NCI-H146 treated with DMSO at 0.1 percent for 48 hours (cell line): ENCODE data around the gene JMJD8.
"Not testable (repeated sequence)": the region's sequence is repeated elsewhere in the genome, so short reads cannot be mapped to it uniquely, and the experiment has no call there.

Experiments
- DNase-seq: peaks from one replicate; lab custom pipeline; 2025; ENCODE audit not compliant: unreplicated experiment; lab: John Stamatoyannopoulos, UW

JMJD8 gene

DNA sequence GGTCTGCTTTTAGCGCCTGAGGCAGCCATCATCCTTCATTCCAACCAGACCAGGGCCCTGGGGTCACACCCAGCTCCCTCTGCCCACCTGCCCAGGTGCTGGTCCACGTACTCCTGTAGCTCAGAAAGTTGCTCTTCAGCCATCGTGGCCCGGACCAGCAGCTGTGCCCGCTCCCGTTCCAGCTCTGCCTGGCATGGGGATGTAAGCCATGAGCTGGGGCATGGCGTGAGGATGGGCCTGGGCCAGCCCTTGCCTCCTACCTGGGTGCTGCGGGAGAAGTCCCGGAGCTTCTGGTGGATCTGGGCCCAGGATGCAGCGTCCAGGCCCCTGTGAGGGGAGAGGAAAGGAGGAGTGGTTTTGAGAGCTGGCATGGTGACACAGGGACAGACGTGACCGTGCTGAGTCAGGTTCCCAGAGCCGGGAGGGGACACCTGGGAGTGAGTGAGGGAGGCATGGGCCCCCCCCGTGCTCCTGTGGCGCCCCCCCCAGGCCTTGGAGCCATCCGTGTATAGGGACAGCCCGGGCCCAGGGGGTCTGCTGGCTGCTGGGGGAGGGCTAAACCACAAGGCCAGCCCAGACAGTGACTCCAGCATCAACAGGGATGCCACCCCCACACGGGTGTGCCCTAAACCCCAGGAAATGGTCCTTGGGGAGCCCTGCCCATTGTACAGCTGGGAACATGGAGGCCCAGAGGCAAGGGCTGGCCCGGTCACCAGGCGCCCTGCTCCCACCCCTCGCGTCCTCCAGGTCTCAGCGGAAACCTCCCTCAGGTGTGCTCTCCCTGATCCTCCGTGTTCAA lies 38.9 kb upstream of the JMJD8 start:
- DNase-seq, result no peak

GRCh38 chr16:721765-722540 lies 37.8 kb upstream of the JMJD8 start:
- DNase-seq, result no peak

- DNase-seq, result peak; percentile 71
Observed at GRCh38 chr16:720990-721764, 37.0 kb upstream of the JMJD8 start, which contains the start of gene ANTKMT. Gene ANTKMT, plus strand, starts transcription at chr16:721146. Its CDS starts 129 bp downstream, at chr16:721275.

- peak; percentile 81 for DNase-seq
Observed at GRCh38 chr16:720447-720989, 36.4 kb upstream of the JMJD8 start.

DNA sequence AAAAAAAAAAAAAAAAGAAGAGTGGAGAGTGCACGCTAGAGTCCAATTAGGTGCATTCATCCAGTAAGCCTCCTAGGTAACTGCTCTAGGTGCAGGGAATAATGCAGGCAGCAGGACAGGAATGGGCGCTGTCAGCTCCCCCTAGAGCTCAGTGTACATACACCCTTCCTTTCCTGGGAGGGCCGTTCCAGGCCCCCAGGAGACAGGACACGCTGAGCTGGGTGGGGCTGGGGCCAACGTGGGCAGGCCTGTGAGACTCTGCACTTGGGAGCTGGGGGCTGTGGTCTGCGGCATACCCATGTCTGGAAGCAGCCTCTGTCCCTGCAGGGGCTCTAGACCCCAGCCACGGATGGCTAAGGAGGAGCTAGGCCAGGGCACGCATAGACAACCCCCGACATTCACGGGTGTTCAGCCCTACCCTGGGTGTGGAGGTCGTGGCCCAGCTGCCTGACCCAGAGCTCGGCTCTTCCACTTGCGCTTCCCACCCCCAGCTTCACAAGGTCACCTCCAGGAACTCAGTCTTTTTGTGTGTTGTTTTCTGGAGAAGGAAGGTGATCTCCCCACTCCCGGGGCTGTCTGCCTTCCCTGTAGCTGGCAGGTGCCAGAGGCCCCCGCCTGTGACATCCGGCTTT lies 35.8 kb upstream of the JMJD8 start:
- DNase-seq, result peak; percentile 75

- no peak for DNase-seq
Observed at GRCh38 chr16:718922-719321, 34.8 kb upstream of the JMJD8 start.

DNA sequence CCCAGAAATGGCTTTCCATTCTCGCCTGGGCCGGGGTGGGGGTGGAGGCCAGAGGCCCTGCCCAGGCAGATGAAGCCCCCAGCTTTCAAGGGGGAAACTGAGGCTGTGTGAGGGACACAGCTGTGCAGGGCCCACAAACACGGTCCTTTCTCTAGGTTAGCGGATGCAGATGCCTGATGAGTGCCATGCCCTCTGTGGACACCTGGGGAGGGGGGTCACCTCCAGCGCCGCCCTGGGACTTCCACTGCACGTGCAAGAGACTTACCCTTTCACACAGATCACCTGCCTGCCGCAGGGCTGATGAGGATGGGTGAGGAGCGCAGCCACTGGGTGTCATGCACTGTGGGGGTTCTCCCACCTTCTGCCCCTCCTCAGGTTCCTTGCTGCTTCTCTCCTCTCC lies 34.3 kb upstream of the JMJD8 start:
- DNase-seq, result no peak

- no peak for DNase-seq
Observed at GRCh38 chr16:717450-718245, 33.5 kb upstream of the JMJD8 start.

GRCh38 chr16:716768-717325 lies 32.7 kb upstream of the JMJD8 start:
- DNase-seq, result no peak

DNA sequence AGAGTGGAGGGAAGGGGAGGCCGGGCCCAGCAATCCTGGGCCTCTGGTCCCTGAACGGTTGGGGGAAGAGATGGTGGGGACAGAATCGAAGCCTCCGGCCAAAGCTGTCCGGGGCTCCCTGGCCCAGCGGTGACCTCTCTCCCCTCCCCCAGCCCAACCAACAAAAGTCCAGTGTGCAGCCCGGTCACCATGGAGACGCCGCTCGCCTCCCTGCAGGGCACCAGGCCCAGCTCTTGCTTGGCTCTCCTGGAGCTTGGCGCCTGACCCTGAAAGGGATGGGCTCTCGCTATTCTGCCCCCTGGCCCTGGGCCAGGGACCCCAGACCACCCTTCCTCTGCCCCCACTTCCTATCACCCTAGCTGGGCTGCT lies 32.0 kb upstream of the JMJD8 start:
- DNase-seq, result peak; percentile 63

DNA sequence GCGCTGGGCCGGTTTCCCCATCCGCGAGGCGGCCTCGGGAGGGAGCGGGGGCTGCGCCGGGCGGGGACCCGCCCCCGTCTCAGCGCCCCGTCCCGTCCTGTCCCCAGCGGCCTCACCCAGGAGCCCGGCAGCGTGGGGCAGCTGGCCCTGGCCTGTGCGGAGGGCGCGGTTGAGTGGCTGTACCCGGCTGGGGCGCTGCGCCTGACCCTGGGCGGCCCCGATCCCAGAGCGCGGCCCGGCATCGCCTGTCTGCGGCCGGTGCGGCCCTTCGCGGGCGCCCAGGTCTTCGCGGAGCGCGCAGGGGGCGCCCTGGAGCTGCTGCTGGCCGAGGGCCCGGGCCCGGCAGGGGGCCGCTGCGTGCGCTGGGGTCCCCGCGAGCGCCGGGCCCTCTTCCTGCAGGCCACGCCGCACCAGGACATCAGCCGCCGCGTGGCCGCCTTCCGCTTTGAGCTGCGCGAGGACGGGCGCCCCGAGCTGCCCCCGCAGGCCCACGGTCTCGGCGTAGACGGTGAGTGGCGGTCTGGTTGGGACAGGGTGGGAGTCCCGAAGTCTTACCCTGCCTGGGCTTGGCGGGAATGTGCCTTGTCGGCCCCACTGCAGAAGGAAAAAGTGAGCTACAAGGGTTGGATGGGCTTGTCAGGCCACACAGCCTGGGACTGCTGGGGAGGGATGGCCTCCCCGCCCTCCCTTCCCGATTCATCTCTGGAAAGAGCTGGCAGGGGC lies 31.5 kb upstream of the JMJD8 start:
- DNase-seq, result no peak

DNA sequence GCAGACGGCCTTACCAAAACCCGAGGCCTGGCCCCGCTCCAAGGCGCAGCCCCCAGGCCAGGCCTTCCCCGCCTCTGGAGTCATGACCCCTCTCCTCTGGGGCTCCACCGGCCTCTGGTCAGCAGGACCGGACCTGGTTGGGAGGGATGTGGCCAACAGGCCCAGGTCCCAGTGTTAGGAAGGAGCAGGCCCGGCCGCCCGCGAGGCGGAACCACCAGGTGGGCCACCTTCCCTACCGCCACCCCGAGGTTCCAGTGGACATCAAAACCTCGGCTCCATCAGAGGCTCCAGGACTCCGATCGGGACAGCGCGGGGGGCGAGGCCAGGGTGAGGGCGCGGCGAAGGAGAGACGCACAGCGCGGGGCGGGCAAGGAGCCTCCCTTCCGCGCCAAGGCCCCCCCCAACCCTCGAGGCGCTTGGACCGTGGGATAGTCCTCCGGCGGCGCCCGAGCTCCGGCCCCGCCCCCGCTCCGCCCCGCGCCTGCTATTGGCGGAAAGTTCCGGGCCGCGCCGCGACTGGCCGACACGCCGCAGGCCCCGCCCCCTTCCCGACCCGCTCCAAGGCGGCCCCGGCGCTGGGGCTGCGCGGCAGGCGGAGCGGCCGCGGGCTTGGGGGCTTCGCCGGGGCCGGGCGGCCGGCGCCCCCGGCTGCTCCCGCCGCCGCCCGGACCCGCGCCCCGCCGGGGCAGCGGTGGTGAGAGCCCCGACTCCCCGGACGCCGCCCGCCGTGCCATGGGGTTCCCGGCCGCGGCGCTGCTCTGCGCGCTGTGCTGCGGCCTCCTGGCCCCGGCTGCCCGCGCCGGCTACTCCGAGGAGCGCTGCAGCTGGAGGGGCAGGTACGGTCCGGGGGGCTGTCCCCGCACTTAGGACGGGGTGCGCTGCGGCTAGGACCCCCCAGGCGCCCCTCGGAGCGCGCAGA lies 30.7 kb upstream of the JMJD8 start, which contains the start of gene METRN:
METRN (plus strand) TSS at position 561 of the 919 bp plus-strand sequence; CDS start at position 733, 172 bp downstream.
- DNase-seq, result peak; percentile 64

DNA sequence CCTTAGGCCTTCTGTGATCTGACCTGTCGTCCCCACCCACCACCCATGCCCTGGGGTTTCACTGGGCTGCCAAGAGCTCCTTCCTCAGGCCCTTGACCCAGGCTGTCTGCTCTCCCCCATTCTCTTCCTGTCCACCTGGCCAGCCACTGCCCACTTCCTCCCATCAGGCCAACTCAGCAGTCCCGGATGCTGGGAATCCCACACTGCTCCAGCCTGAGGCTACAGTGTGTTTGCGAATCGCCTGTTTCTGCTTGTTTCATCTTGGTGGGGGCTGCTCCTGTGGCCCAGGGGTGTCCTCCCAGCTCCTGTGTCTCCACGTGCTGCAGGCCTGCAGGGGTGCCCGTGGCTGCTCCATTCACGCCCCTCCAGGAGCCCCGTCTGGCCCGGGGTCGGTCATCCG lies 29.9 kb upstream of the JMJD8 start:
- DNase-seq, result no peak

- not testable (repeated sequence) for DNase-seq
Observed at GRCh38 chr16:712740-713250, 28.7 kb upstream of the JMJD8 start.

GRCh38 chr16:711548-712320 lies 27.6 kb upstream of the JMJD8 start:
- peak; percentile 55 for DNase-seq

GRCh38 chr16:711084-711483 lies 26.9 kb upstream of the JMJD8 start:
- no peak for DNase-seq
